ENCODE data around the gene SEC22A. TPM values are rescaled to one million over a fixed set of nuclear protein-coding genes. Genes with fewer than 3 reads are reported as not detected.

The SEC22A gene
- polyA plus RNA-seq, 1 experiment: 39.0 TPM

GRCh38 chr3:123283074-123283473 is 81.3 kb downstream of the SEC22A start:
- Histone ChIP-seq H3K4me3 (ENCODE audit: low read depth, low read length) (no peak overlapping the region), H3K27me3 (ENCODE audit: control insufficient read depth, insufficient read depth, low read length) (no peaks in the 10 kb centered on the region), H3K9me3 (ENCODE audit: control insufficient read depth, insufficient read depth, low read length) (no peaks in the 10 kb centered on the region), H3K27ac (ENCODE audit: low read depth, low read length) (no peak overlapping the region)
- ChIA-PET CTCF (interaction anchor here (1.1 kb wide), 1 partner anchor 276 kb away, joined by 4 read pairs; no protein-coding TSS in a partner anchor), POLR2A (no interaction called here)
- DNase-seq (ENCODE audit: low read depth, low spot score): no peak
- no peak for TF ChIP-seq CTCF (IDR thresholded peaks at IDR 0.05; ENCODE audit: low read depth, low read length)

- CTCF ChIA-PET: interaction anchor here (1.0 kb wide), 1 partner anchor 22 kb away, joined by 3 read pairs; no protein-coding TSS in a partner anchor
These were observed 82.1 kb downstream of the SEC22A start for GRCh38 chr3:123283657-123284398.

GRCh38 chr3:123284399-123285010 is 82.8 kb downstream of the SEC22A start:
- ChIA-PET CTCF (interaction anchor here (1.0 kb wide), 1 partner anchor 21 kb away, joined by 3 read pairs; no protein-coding TSS in a partner anchor), POLR2A (no interaction called here)
- H3K4me3 ChIP-seq (ENCODE audit: low read depth, low read length): no peak overlapping the region
- no peak for DNase-seq (ENCODE audit: low read depth, low spot score)
- no peaks in the 10 kb centered on the region for H3K27me3 ChIP-seq (ENCODE audit: control insufficient read depth, insufficient read depth, low read length)
- no peak for TF ChIP-seq CTCF (IDR thresholded peaks at IDR 0.05; ENCODE audit: low read depth, low read length)
- no peaks in the 10 kb centered on the region for H3K9me3 ChIP-seq (ENCODE audit: control insufficient read depth, insufficient read depth, low read length)
- H3K27ac ChIP-seq (ENCODE audit: low read depth, low read length): no peak overlapping the region

More at GRCh38 chr3:123283657-123284398, 82.1 kb downstream of the SEC22A start:
- POLR2A ChIA-PET: no interaction called here
- Histone ChIP-seq H3K27ac (ENCODE audit: low read depth, low read length) (no peak overlapping the region), H3K9me3 (ENCODE audit: control insufficient read depth, insufficient read depth, low read length) (no peaks in the 10 kb centered on the region), H3K27me3 (ENCODE audit: control insufficient read depth, insufficient read depth, low read length) (no peaks in the 10 kb centered on the region), H3K4me3 (ENCODE audit: low read depth, low read length) (no peak overlapping the region)
- no peak for TF ChIP-seq CTCF (IDR thresholded peaks at IDR 0.05; ENCODE audit: low read depth, low read length)
- DNase-seq (ENCODE audit: low read depth, low spot score): no peak

- TF ChIP-seq CTCF (IDR thresholded peaks at IDR 0.05; ENCODE audit: low read depth, low read length): no peak
- no peak for DNase-seq (ENCODE audit: low read depth, low spot score)
- no peaks in the 10 kb centered on the region for H3K9me3 ChIP-seq (ENCODE audit: control insufficient read depth, insufficient read depth, low read length)
These were observed 83.3 kb downstream of the SEC22A start for GRCh38 chr3:123285066-123285465.

GRCh38 chr3:123285479-123285878 is 83.7 kb downstream of the SEC22A start:
- ChIA-PET POLR2A (no interaction called here), CTCF (interaction anchor here (0.7 to 1.9 kb wide), 4 partner anchors 8 to 274 kb away, joined by 3 to 7 read pairs (median 3); no protein-coding TSS in a partner anchor)
- Histone ChIP-seq H3K4me3 (ENCODE audit: low read depth, low read length) (no peak overlapping the region), H3K27me3 (ENCODE audit: control insufficient read depth, insufficient read depth, low read length) (peaks cover 2% of the 10 kb centered on the region), H3K9me3 (ENCODE audit: control insufficient read depth, insufficient read depth, low read length) (no peaks in the 10 kb centered on the region; the same call in 1 of the 2 replicates), H3K27ac (ENCODE audit: low read depth, low read length) (no peak overlapping the region)
- no peak for DNase-seq (ENCODE audit: low read depth, low spot score)
- TF ChIP-seq CTCF (IDR thresholded peaks at IDR 0.05; ENCODE audit: low read depth, low read length): no peak

More at GRCh38 chr3:123285066-123285465, 83.3 kb downstream of the SEC22A start:
- Histone ChIP-seq H3K27me3 (ENCODE audit: control insufficient read depth, insufficient read depth, low read length) (no peaks in the 10 kb centered on the region), H3K4me3 (ENCODE audit: low read depth, low read length) (no peak overlapping the region), H3K27ac (ENCODE audit: low read depth, low read length) (no peak overlapping the region)
- POLR2A ChIA-PET: no interaction called here
- CTCF ChIA-PET: interaction anchor here (0.7 to 1.9 kb wide), 4 partner anchors 8 to 274 kb away, joined by 3 to 7 read pairs (median 3); no protein-coding TSS in a partner anchor
